Hematopoietic multipotent progenitor cell treated with erythropoietin and hydrocortisone succinate and interleukin-3 and kit ligand, for 17 days (in vitro differentiated cells): ENCODE data around the gene CCN6.
"Not testable (repeated sequence)": the region's sequence is repeated elsewhere in the genome, so short reads cannot be mapped to it uniquely, and the experiment has no call there.

ENCODE experiments used
- DNase-seq: peaks from one replicate; pipeline ENCODE4 v3.0.0-alpha.2; 2015; ENCODE audit warnings: low spot score

Gene CCN6

DNA sequence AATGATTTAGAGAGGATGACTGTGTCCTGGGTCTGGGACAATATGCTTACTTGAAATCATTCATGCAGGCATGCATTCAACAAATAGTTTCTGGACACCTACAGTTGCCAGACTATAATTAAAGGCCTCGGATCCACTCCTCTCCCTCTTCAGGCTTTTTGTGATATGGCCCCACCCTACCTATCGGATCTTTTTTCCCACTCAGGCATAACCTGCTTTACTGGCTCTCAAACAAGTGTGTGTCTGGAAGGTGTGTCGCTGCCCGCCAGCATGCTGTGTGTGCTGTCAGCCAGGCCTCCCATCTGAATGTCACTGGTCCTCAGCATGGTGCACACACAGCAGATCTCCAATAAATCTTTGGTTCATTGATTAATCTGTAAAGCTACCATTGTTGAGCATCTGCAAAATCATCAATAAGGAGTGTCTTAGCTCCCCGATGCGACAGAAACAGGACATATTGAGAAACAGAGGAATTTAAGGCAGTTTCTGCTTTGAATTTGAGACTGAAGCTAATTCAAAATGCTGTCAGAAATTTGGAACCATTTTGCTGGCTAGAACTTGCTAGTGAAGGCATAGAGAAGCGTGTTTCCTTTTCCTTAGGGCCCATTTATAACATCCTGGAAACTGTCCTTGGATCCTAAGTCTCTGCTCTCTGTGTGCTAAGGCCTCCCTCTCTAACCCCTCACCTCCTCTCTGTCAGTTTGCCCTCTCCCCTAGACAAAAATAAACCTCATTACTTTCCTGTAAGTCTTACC is 23.5 kb upstream of the CCN6 start:
- DNase-seq: no peak

DNA sequence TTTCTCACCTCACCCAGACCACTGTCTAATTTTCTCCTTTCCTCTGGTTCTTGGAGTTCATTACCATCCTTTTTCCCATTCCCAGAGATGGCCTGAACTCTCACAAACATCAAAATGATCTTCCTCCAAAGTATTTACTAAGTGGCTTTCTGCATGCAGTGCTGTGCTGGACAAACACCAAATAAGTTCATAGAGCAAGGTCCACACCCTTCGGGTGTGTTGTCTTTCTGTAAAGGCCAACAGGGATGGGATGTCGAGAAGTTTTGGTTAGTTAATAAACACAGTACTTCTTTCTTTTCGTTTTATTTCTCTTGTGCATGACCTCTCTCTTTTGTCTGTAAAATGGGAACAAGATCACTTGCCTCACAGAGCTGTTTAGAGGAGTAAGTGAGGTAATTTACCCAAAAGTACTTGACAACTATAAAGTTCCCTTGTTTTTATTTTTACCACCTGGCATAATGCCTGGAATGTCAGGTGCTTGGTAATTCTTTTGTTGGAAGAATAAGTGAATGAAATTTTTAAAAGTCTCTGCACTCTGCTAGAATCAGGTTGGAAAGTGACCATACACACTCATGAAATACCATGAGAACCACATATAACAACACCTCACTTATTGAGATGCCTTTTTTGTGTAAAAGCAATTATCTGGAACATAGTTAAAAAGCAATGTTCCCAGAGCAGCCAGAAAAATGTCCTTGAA is 22.8 kb upstream of the CCN6 start:
- DNase-seq: no peak

DNA sequence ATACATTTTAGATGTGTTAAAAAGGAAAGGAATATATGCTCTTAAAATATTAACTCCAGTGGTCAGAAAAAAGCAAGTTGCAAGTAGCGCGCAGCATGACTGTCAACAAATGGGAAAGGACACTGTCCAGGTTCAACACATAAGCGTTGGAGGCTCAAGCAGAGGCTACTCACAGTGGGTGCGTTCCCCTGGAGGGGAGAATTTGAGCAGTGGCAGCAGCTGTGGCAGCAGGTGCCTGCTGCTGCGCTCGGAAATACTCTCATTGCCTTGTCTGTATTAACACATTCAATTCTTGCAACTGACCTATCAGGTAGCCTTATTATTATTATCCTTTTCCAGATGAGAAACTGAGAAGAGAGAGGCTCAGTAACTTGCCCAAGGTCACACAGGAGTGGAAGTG is 21.9 kb upstream of the CCN6 start:
- DNase-seq: no peak

DNA sequence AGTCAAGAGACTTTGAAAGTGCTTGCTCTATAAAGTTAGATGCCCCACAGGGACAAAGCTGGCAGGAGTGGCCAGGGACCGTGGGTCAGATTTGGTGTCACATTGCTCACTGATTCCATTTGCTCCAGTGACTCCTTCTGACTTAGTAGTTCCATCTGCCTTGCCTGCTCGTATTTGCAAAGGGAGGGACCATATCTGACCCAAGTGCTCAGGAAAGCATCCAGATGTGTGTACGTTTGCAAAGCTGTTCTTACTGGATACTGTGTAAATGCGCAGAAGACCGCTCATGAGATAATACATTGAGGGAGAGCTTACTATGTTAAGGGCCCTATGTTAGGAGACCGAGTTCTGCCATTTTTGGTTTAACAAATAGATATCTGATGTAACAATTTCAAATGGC is 21.2 kb upstream of the CCN6 start:
- no peak for DNase-seq

DNA sequence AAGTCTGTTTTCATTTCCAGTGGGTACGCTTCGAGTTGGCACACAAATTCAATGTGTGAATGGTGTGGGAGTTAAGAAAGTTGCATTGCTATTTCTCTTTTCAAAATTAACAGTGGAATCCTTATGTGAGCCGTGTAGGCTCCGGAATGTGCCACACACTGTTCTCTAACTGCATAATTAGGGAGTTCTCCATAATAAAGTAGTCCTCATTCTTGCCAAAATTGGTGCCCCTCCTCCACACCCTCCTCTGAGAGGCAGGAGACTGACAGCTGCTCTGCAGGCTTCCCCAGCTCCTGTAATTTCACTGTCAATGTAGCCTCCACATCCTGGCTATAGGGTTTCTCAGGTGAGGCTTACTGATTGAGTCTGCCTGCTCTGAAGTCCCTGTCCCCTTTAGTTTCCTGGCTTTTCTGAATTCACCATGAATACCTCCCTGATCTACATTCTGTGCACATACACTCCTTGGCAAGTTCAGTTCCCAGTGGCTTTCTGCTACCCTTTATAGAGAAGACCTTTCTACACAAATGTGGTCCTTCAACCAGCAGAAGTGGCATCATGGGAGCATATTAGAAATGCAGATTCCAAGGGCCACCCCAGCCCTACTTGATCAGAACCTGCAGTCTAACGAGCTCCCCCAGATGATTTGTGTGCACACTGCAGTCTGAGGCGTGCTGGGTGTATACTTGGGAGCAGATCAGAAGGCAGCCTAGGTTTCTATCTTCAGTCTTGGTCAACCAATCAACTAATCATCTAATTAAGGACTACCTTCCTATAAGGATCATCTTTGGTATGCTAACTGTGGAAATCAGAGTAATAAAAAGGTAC is 19.9 kb upstream of the CCN6 start:
- no peak for DNase-seq

DNA sequence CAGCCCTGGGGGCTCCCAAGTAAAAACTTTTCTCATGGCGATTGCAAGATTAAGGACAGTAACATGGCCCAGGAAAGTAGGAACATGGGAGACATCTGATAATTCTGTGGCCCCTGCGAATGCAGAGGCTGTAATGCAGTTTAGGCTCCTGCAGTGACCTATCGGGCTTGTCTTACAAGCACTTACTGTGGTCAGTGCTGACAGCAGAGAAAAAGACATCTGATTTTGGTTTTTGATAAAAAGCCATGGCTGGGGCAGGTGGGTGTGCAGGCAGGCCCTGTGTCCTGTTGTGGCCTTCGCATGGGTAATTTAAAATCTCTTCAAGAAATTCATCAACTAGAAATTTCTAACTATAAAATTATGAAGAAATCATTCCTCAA is 19.3 kb upstream of the CCN6 start:
- no peak for DNase-seq

DNA sequence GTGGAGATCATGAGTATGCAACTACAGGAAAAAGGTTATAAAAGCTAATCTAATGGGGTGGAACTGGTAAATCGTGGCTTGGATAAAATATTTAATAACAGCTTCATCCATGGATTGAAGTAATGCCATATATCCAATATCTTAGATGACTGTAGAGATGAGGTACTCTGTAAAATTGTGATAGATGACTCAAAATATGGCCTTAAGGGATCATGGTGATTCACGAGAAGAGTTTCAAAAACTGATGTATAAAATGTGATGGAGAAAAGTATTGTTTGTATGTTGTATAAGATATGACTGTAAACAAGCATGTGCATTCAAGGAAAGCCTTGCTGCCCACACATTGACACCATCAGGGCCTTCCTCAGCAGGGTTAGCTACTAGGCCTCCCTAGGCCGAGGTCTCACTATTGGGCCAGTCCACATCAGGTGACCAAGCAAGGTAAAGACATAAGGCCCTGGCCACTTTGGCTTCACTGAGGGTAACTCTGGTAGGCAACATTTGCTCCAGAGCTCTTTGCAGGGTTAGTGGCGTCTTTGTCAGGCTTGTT is 17.7 kb upstream of the CCN6 start:
- no peak for DNase-seq

DNA sequence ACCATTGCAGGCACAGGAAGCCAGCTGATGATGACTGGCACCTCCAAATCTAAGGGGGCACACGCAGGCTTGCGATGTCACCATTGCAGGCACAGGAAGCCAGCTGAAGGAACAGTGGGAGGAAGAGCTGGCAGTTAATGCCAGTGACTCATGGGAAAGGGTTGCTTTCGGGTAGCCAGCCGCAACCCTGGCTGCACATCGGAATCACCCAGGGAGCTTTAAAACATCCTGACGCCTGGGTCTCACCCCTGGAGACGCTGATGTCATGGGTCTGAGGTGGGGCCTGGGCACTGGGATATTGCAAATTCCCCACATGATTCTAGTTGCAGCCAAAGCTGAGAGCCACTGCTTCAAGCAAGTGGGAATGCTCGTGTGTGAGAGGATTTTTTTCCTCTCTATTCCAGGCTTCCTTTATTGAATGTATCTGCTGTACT is 16.1 kb upstream of the CCN6 start:
- DNase-seq: no peak

DNA sequence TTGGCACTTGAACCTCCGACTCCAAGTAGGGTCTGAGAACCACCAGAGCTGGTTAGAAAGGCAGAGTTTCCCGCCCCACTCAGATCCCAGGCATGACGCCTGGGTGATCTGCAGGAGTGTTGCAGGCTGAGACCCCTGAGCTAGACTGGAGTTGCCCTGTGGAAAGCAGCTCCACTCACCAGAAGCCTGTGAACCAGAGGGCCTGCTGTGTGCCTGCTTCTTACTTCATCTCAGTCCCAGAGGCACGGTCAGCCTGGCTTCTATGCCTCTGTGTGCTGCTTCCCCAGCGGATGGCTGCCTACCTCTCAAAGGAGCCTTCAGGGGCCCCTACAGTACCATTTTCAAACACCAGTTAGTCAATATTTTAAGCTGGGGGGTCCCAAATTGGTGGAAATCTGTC is 15.6 kb upstream of the CCN6 start:
- DNase-seq: no peak

DNA sequence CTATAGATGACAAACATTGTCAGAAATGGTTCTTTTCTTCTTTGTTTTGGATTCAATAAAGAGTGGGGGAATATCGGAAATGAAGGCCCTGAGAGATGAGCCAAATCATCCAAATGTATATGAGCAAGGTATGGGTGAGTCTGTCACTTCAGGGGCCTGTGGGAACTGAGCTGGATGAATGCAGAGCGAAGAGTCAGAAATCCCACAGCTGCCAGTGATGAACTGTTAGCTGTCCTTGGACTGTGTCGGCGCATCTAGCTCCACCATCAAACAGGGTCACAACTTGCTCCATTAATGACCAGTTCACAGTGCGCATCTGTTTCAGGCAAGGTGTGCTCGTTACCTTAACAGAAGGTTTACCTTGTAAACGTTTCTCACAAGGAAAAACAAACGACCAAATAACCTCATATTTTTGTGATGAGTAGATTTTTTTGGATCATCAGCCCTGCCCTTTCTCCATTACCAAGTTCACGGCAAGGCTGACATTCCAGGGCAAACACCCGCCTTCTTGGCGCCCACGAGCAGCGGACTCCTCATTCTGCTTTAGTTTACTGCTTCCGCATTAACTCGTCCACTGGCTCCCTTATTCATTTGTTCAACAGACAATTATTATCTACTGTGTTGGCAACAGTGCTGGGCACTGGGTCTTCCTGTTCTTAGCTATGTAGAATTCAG is 15.0 kb upstream of the CCN6 start:
- no peak for DNase-seq

DNA sequence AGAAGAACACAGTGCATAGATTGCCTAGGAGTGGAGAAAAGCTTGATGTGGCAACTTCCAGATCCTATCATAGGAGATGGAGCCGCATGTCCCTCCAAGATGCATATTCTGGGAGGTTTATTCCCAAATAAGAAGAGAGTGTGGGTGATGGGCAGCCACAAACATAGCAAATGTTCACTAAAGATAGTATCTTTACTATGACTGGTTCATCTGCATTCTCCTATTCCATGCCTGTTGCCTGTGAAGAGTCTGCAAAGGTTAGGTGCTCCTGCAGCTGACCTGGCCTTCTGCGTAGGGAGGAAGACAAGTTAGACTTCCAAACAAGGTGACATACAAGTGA is 14.5 kb upstream of the CCN6 start:
- no peak for DNase-seq

DNA sequence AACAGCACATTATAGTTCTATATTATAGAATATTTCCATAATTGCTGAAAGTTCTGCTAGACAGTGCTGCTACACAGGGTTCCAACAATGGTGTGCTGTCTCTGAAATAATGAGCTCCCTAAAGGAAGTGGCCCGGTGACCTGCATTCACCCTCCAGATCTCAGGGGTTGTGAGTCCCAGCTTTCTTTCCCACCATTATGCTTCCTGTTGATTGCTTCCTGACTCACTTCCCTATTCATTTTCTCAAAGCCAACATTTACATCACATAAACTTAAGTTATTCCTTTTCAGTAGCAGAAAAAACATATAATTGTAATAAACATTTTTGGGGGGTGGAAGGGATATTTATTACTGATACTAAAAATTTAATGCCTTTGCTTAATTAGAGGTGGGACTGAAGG is 12.9 kb upstream of the CCN6 start:
- DNase-seq: no peak

DNA sequence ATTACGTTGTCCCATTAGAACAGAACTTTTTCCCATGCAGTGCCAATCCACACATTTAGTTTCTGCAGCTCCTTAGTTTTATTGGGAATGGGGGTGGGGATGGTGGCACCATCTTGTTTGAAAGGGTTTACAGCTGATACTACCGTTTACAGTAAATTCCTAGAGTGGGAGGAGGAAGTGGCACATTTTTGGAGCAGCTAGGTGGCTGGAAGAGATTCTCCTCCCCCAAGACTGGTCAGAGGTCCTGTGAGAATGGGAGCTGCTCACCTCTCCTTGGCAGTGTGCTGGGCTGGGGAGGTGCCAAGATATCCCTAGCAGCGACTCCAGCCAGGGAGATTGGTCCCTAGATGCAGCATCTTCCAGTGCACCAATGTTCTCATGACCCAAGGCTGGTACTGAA is 12.4 kb upstream of the CCN6 start:
- DNase-seq: no peak

DNA sequence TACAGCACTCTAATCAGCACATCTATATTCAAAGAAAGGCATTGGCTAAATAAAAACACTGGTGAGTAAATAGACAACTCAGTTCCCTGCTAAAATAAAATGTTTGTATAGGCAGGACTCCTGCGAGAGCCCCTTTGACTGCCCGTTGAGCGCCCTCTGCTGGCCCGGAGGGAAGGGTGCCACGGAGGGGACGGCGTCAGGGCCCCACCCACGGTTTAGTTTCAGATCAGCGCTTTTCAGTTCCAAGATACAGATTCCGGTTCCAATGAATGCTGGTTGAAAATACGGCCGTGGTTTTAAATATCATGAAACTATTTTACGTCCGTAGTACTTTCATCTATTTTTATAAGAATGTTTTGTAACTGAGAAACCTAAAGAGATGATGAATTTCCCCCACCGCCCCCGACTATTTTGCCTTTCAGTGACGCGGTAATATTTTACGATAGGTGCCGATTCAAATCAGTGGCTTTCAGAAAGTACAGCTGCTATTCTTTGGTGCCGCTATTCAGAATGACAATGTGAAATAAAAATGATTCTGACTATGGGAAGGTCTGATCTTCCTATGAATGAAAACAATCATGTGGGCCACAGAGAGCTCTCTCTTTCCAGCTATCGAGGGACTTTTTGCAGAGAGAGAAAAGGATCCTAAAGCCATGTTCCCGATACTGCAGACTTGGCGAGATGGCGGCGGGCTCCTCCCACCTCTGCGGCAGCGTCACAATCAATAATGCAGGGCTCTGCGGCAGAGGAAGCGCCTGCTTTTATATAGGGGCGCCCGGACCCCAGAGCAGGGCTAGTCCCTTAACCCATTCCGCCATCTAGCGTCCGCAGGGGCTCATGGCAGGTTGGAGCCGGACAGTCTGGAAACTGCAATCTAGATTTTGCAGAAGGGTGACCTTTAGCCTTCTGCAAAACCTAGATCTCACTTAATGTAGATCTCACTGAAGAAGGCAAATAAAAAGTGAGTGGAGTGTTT is 10.6 kb upstream of the CCN6 start:
- peak; percentile 79 for DNase-seq

DNA sequence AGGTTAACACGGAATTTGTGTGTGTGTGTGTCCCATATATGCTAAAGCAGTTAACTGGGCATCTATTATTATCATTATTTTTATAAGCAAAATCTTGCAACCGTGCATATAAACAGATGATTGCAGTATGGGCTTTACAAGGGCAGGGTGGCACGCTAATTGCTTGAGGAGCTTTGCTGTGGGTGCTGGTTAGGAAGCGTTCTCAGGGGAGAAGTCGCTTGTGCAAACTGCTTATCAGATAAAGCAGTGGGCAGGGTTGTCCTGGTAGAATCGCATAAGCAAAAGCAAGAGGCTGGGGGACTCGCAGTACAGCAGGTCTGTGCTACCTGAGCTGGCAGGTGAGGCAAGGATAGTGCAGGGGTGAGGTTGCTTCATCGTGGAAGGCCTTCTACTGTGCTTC is 9.7 kb upstream of the CCN6 start:
- no peak for DNase-seq

DNA sequence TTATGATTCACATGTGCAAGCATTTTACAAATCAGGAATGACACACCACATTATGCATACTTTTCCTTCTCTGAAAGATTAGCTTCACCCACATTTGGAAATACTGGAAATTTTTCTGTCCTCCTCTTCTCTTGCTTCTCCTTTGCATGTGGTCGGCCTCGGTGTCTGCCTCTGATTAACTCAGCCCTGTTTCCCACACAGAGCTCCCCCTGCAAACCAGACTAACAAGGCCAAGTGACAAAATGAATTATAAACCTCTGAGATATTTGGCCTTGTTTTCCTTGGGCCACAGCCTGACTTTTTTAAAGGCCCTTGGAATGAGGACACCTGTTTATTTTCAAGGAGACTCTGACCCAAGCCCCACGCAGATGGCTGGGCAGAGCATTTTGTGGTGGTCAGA is 9.0 kb upstream of the CCN6 start:
- no peak for DNase-seq

DNA sequence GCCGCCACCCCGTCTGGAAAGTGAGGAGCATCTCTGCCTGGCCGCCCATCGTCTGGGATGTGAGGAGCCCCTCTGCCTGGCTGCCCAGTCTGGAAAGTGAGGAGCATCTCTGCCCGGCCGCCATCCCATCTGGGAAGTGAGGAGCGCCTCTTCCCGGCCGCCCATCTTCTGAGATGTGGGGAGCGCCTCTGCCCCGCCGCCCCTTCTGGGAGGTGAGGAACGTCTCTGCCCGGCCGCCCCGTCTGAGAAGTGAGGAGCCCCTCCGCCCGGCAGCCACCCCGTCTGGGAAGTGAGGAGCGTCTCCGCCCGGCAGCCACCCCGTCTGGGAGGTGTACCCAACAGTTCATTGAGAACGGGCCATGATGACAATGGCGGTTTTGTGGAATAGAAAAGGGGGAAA is 6.4 kb upstream of the CCN6 start:
- DNase-seq: not testable (repeated sequence)

DNA sequence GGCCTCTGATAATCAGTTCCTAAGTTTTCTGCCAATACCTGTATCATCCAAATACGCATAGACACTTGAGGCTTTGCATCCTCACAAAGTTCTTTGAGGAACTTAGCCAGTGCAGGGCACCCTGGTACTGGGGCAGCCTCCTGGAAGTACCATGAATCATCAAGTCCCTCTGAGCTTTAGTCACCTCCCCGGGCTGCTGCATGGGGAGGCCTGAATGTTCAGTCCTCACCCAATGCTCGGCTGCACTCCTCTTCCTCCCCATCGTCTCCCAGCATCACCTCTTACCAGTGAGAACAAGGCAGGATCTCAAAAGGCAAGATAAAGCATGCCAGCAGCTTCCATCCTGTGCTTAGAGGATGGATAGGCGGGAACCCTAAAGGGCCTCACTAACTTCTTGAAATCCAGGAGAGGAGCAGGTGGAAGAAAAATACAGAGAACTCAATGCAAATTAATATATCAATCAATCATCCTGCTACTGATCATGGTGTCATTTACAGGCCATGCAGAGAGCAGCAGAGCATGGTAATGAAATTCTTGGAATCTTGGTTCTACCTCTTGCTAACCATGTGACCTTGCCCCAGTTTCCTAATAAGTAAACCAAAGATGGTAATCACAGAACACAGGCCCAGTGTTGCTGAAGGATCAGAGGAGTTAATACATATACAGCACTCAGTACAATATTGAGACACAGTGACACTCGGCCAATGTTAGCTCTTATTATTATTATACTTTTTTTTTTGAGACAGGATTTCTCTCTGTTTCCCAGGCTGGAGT is 4.7 kb upstream of the CCN6 start:
- DNase-seq: no peak

DNA sequence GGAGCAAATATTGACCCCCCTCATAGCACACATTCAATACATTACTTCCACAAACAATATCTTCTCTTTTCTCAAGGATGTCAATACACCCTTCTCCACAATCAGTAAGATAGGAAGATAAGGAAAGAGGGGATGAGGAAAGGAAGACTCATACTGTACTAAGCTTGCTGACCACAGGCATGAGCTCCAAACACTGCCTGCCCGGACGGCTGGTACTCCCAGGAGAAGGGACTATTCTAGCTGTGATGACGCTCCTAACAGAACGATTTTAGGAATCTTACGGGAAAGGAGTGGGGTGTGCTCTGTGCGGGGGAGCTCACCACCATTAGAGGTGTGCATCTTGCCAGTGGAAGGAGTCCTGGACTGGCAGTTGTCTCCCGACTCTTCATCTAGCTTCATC is 3.9 kb upstream of the CCN6 start:
- DNase-seq: no peak

DNA sequence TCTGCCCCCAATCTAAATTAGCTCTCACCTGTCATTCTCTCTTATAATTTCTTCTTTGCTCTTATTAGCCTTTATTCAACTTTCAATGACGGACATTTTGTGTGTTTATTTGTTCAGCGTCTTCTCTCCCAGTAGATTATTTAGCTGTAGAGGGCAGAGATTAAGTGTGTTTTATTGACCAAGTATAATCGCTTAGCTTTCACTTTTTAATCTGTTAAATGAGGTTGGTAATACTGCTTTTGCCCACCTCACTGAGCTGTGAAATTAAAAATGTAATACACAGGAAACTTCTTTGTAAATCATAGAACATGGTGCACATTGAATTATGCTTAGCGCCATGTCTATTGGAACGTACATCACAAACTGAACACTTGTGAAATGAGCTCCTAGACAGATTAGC is 3.5 kb upstream of the CCN6 start:
- DNase-seq: no peak
